MCF 10A (cell line): ENCODE data around the gene PEX14. TPM values are rescaled to one million over a fixed set of nuclear protein-coding genes. Genes with fewer than 3 reads are reported as not detected.

ENCODE experiments used
- BruUV-seq: library from RNA; stranded (reverse); fragments of 400-500 nt; replicated peaks from 2 replicates; lab custom pipeline; 2021; lab: Mats Ljungman, UMichigan
- CTCF ChIA-PET: fragments of 300-600 bp; sonication (Branson Sonifier 250); formaldehyde crosslinking; extraction: SDS; loops from one replicate; lab custom pipeline; 2021; ENCODE audit warnings: antibody characterized with exemption, inconsistent platforms; lab: Yijun Ruan, JAX
- POLR2A ChIA-PET: fragments of 300-600, 350-650 bp; sonication (Branson Sonifier 250); formaldehyde crosslinking; extraction: SDS; loops from one replicate; lab custom pipeline; 2020; ENCODE audit warnings: antibody characterized with exemption, inconsistent platforms; lab: Yijun Ruan, JAX
- DNase-seq: peaks from one replicate; pipeline ENCODE4 v3.0.0-alpha.2; 2018; ENCODE audit not compliant: unreplicated experiment
- H3K27ac Mint-ChIP-seq: one replicate; pipeline ENCODE4 v1.8.0; 2022; ENCODE audit warnings: mild to moderate bottlenecking, low read depth, mixed read lengths; ENCODE audit not compliant: unreplicated experiment
- H3K27me3 Mint-ChIP-seq: one replicate; pipeline ENCODE4 v1.8.0; 2022; ENCODE audit warnings: mixed read lengths; ENCODE audit not compliant: insufficient read depth, unreplicated experiment
- H3K36me3 Mint-ChIP-seq: one replicate; pipeline ENCODE4 v1.8.0; 2022; ENCODE audit warnings: mild to moderate bottlenecking, moderate library complexity, mixed read lengths; ENCODE audit not compliant: insufficient read depth, unreplicated experiment
- H3K4me1 Mint-ChIP-seq: one replicate; pipeline ENCODE4 v1.8.0; 2022; ENCODE audit warnings: mixed read lengths; ENCODE audit not compliant: insufficient read depth, unreplicated experiment
- H3K4me3 Mint-ChIP-seq: one replicate; pipeline ENCODE4 v1.8.0; 2022; ENCODE audit warnings: mild to moderate bottlenecking, moderate library complexity, mixed read lengths; ENCODE audit not compliant: unreplicated experiment
- H3K9me3 Mint-ChIP-seq: one replicate; pipeline ENCODE4 v1.8.0; 2022; ENCODE audit warnings: mixed read lengths; ENCODE audit not compliant: unreplicated experiment
- intact Hi-C: fragments of 100-400 bp; cut with micrococcal nuclease; formaldehyde crosslinking; loops from 2 replicates; pipeline ENCODE4 v1.14.1; 2022
- total RNA-seq: library from RNA; stranded (reverse); gene quantifications from 2 replicates; pipeline ENCODE4 v1.2.3, GENCODE V29; 2022
- TF ChIP-seq, protein P1 (sequence below): fragments of 200-600 bp; IDR thresholded peaks from one replicate; pipeline ENCODE4 v1.8.0; 2022; ENCODE audit warnings: antibody characterized with exemption, mild to moderate bottlenecking; ENCODE audit not compliant: unreplicated experiment

PEX14 gene
- total RNA-seq, 1 experiment from 2014 or later, result 22.2 TPM

- POLR2A ChIA-PET, result interaction anchor here (0.6 kb wide), 1 partner anchor 18 kb away, joined by 5 read pairs; no protein-coding TSS in a partner anchor
- no peak for DNase-seq
- H3K27me3 Mint-ChIP-seq, result no peaks in the 10 kb centered on the region
- H3K36me3 Mint-ChIP-seq, result peaks cover 14% of the 10 kb centered on the region
- H3K27ac Mint-ChIP-seq, result no peak overlapping the region
- TF ChIP-seq, protein P1, sequence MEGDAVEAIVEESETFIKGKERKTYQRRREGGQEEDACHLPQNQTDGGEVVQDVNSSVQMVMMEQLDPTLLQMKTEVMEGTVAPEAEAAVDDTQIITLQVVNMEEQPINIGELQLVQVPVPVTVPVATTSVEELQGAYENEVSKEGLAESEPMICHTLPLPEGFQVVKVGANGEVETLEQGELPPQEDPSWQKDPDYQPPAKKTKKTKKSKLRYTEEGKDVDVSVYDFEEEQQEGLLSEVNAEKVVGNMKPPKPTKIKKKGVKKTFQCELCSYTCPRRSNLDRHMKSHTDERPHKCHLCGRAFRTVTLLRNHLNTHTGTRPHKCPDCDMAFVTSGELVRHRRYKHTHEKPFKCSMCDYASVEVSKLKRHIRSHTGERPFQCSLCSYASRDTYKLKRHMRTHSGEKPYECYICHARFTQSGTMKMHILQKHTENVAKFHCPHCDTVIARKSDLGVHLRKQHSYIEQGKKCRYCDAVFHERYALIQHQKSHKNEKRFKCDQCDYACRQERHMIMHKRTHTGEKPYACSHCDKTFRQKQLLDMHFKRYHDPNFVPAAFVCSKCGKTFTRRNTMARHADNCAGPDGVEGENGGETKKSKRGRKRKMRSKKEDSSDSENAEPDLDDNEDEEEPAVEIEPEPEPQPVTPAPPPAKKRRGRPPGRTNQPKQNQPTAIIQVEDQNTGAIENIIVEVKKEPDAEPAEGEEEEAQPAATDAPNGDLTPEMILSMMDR, result no peak
- H3K4me1 Mint-ChIP-seq, result no peaks in the 10 kb centered on the region
- intact Hi-C loops, result no loop called here
- BruUV-seq, result no TSS peak
- CTCF ChIA-PET, result interaction anchor here (0.5 kb wide), 1 partner anchor 96 kb away, joined by 3 read pairs; no protein-coding TSS in a partner anchor
- H3K9me3 Mint-ChIP-seq, result no peaks in the 10 kb centered on the region
- H3K4me3 Mint-ChIP-seq, result no peak overlapping the region
These were observed 152.2 kb downstream of the PEX14 start for GRCh38 chr1:10626791-10627410.

- intact Hi-C loops, result no loop called here
- peaks cover 10% of the 10 kb centered on the region for H3K36me3 Mint-ChIP-seq
- ChIA-PET POLR2A (interaction anchor here (0.5 kb wide), 1 partner anchor 425 kb away, joined by 3 read pairs; no protein-coding TSS in a partner anchor), CTCF (no interaction called here)
- H3K4me1 Mint-ChIP-seq, result no peaks in the 10 kb centered on the region
- TF ChIP-seq, protein P1, result no peak
- H3K4me3 Mint-ChIP-seq, result no peak overlapping the region
- H3K27me3 Mint-ChIP-seq, result no peaks in the 10 kb centered on the region
- H3K9me3 Mint-ChIP-seq, result no peaks in the 10 kb centered on the region
- no peak overlapping the region for H3K27ac Mint-ChIP-seq
- no TSS peak for BruUV-seq
- DNase-seq, result no peak
These were observed 153.9 kb downstream of the PEX14 start for GRCh38 chr1:10628685-10629084.

- intact Hi-C loops, result no loop called here
- H3K36me3 Mint-ChIP-seq, result peaks cover 9% of the 10 kb centered on the region
- H3K4me1 Mint-ChIP-seq, result no peaks in the 10 kb centered on the region
- no TSS peak for BruUV-seq
- H3K9me3 Mint-ChIP-seq, result no peaks in the 10 kb centered on the region
- H3K4me3 Mint-ChIP-seq, result no peak overlapping the region
- H3K27ac Mint-ChIP-seq, result no peak overlapping the region
- POLR2A ChIA-PET, result interaction anchor here (0.5 kb wide), 1 partner anchor 425 kb away, joined by 3 read pairs; no protein-coding TSS in a partner anchor
- CTCF ChIA-PET, result no interaction called here
- TF ChIP-seq, protein P1, result no peak
- no peaks in the 10 kb centered on the region for H3K27me3 Mint-ChIP-seq
- DNase-seq, result no peak
These were observed 154.5 kb downstream of the PEX14 start for GRCh38 chr1:10629091-10629815.
